Uterus (tissue), 4 donors: ENCODE measurements around the gene TANGO6. TPM values are rescaled to one million over a fixed set of nuclear protein-coding genes. Genes with fewer than 3 reads are reported as not detected.

ENCODE experiments used
- DNase-seq, 2 donors: peaks; one replicate each; pipeline ENCODE4 v3.0.0-alpha.2; 2019 to 2020
- H3K27ac ChIP-seq, 2 donors: fragments of 200-600 bp; sonication (generic); 1 replicate in 1 of 2; 2 replicates in 1 of 2; pipeline ENCODE4 v1.5.1; 2016 to 2018
- H3K27me3 ChIP-seq, 2 donors: fragments of 200-600 bp; sonication (generic); one replicate each; pipeline ENCODE4 v1.5.1; 2018 to 2019; ENCODE audit warnings: control low read depth in 1 of 2
- H3K36me3 ChIP-seq, 2 donors: fragments of 200-600 bp; sonication (generic); one replicate each; pipeline ENCODE4 v1.5.1; 2019; ENCODE audit warnings: control low read depth in 1 of 2
- H3K4me1 ChIP-seq, 2 donors: fragments of 200-600 bp; sonication (generic); one replicate each; pipeline ENCODE4 v1.5.1; 2018 to 2019; ENCODE audit warnings: control low read depth in 1 of 2
- H3K4me3 ChIP-seq, 2 donors: fragments of 200-600 bp; sonication (generic); 1 replicate in 1 of 2; 2 replicates in 1 of 2; pipeline ENCODE4 v1.5.1; 2018 to 2019; ENCODE audit warnings: mild to moderate bottlenecking in 1 of 2
- H3K9me3 ChIP-seq, 2 donors: fragments of 200-600 bp; sonication (generic); one replicate each; pipeline ENCODE4 v1.5.1; 2019; ENCODE audit warnings: control low read depth in 1 of 2
- POLR2A ChIP-seq, 2 donors: fragments of 450-650 bp; IDR thresholded peaks; one replicate each; pipeline ENCODE4 v1.6.1; 2016; ENCODE audit warnings: antibody characterized with exemption in 2 of 2, mild to moderate bottlenecking in 1 of 2, moderate library complexity in 1 of 2
- intact Hi-C: fragments of 100-400 bp; cut with DNase I; formaldehyde crosslinking; loops from one replicate; pipeline ENCODE4 v1.15.1; 2023; ENCODE audit warnings: low total_unique reads
- total RNA-seq, 4 donors: library from RNA; depleted of rRNA in 3 of 4; stranded (reverse); fragments of >200 nt in 3 of 4; gene quantifications; one replicate each; pipeline versions ENCODE4 v1.1.0 to v1.2.4, GENCODE V29; 2014 to 2023
- TF ChIP-seq, protein P1 (sequence below), 4 experiments: fragments of 200-600 bp in 2 of 4; fragments of 450-650 bp in 2 of 4; sonication (generic) in 2 of 4; IDR thresholded peaks; one replicate each; pipeline ENCODE4 v1.5.1; 2016 to 2019; ENCODE audit warnings: antibody characterized with exemption in 4 of 4, mild to moderate bottlenecking in 2 of 4, moderate library complexity in 1 of 4
- donor health status: DM: yes; HTN: yes; CAD: no.

The TANGO6 gene
- total RNA-seq, 4 donors from 2014 or later = 21.5 to 44.9 (median 37.5) TPM

DNA sequence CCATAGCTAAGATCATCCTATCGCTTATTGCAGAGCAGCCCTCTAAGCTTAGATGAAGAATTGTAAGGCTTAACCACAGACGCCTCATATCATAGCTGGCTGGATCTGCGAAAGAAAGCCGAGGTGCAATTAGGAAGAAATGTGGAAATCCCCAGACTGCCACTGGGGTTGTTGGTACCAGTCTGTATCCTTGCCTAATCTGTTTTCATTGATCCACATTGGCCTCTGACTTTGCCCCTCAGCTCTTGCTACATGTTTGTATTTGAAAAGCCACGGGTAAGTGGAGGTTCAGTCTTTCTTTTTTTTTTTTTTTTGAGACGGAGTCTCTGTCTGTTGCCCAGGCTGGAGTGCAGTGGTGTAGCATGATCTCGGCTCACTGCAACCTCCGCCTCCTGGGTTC is 48.9 kb downstream of the TANGO6 start:
- DNase-seq = no peak
- intact Hi-C loops = no loop called here
- H3K27me3 ChIP-seq = no peaks in the 10 kb centered on the region
- H3K4me1 ChIP-seq = no peaks in the 10 kb centered on the region
- H3K36me3 ChIP-seq = no peaks in the 10 kb centered on the region
- no peak for TF ChIP-seq POLR2A (IDR thresholded peaks at IDR 0.05)
- TF ChIP-seq, protein P1, sequence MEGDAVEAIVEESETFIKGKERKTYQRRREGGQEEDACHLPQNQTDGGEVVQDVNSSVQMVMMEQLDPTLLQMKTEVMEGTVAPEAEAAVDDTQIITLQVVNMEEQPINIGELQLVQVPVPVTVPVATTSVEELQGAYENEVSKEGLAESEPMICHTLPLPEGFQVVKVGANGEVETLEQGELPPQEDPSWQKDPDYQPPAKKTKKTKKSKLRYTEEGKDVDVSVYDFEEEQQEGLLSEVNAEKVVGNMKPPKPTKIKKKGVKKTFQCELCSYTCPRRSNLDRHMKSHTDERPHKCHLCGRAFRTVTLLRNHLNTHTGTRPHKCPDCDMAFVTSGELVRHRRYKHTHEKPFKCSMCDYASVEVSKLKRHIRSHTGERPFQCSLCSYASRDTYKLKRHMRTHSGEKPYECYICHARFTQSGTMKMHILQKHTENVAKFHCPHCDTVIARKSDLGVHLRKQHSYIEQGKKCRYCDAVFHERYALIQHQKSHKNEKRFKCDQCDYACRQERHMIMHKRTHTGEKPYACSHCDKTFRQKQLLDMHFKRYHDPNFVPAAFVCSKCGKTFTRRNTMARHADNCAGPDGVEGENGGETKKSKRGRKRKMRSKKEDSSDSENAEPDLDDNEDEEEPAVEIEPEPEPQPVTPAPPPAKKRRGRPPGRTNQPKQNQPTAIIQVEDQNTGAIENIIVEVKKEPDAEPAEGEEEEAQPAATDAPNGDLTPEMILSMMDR (IDR thresholded peaks at IDR 0.05) = no peak
- H3K9me3 ChIP-seq = no peaks in the 10 kb centered on the region
- H3K4me3 ChIP-seq = no peak overlapping the region
- H3K27ac ChIP-seq = no peak overlapping the region

DNA sequence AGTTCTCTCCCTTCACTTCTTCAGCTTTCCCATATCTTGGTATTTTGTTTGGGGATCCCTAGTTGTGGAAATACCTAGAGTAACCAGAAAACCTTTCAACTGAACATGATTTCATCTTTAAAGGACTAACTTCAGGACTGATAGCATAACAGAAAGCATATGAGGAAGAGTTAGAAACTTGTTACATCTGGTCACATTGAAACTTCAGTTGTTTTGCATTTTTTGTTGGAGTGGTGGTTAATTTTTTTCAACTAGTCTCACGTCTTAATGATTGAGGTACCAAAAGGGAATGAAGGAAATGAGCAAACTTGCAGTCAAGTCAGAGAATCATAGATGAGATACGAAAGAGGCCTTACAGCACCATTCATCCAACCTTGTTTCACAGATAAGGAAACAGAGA is 49.6 kb downstream of the TANGO6 start:
- H3K27me3 ChIP-seq = no peaks in the 10 kb centered on the region
- H3K27ac ChIP-seq = no peak overlapping the region
- TF ChIP-seq, protein P1 (IDR thresholded peaks at IDR 0.05) = no peak
- no peak for TF ChIP-seq POLR2A (IDR thresholded peaks at IDR 0.05)
- H3K4me1 ChIP-seq = no peaks in the 10 kb centered on the region
- DNase-seq = no peak
- H3K36me3 ChIP-seq = no peaks in the 10 kb centered on the region
- H3K4me3 ChIP-seq = no peak overlapping the region
- intact Hi-C loops = no loop called here
- no peaks in the 10 kb centered on the region for H3K9me3 ChIP-seq

DNA sequence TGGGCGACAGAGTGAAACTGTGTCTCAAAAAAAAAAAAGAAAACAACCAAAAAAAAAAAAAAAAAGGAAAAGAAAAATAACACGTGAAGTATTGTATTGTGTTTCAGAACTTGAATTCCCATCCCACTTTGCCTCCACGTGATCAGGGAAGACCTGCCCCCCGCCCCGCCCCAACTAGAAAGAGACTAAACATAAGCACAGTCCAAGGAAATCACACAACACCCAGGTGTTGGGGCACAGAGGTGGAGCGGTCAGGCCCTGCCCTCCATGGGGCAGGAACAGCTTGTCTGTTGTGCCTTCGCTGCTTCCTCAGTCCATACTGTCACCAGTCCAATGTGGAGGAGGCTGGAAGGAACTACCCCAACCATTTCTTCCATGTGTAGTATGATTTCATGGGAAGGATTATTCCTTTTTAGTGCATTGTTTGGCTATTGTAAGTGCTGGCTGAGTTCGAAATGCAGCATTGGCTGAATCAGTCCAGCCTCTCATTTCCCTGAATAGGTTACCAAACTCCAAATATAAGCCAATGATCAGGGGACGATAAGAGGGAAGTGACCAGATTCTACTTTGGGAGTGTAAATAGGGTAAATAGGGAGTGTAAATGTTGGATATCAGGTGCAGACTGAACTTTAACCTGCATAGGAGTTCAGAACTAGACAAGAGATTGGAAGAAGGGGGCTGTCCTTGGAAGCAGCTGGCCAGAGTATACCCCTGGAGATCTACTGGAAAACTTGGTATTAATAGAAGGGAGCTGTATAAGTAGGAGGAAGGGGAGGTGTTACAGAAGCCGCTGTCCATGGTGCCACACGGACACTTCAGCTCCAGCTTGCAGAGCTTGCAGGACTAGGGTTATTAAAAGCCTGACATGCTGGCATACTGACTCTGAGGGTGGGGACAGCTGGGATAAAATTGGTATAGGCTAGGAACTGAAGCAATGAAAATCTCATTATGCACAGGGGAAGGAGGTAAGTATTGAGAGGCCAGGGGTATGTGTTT is 50.7 kb downstream of the TANGO6 start:
- no peak overlapping the region for H3K27ac ChIP-seq
- H3K9me3 ChIP-seq = no peaks in the 10 kb centered on the region
- intact Hi-C loops = no loop called here
- H3K4me3 ChIP-seq = no peak overlapping the region
- no peaks in the 10 kb centered on the region for H3K4me1 ChIP-seq
- no peaks in the 10 kb centered on the region for H3K27me3 ChIP-seq
- H3K36me3 ChIP-seq = no peaks in the 10 kb centered on the region
- DNase-seq = no peak
- TF ChIP-seq POLR2A (IDR thresholded peaks at IDR 0.05) = no peak
- TF ChIP-seq, protein P1 (IDR thresholded peaks at IDR 0.05) = no peak

DNA sequence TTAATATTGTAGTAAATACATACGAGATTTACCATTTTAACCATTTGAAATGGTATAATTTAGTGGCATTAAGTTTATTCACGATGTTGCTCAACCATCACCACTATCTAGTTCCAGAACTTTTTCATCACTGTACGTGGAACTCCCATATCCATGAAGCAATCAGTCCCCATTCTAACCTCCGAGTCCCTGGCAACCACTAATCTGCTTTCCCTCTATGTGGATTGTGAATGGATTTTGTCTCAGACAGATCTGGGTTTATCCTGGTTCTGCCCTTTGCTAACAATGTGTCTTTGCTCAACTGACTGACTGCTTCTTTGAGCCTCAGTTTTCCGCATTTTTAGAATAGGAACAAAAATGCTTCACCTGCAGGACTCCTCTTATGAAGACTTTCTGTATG is 51.4 kb downstream of the TANGO6 start:
- H3K27ac ChIP-seq = no peak overlapping the region
- TF ChIP-seq, protein P1 (IDR thresholded peaks at IDR 0.05) = no peak
- no peak for TF ChIP-seq POLR2A (IDR thresholded peaks at IDR 0.05)
- no peak for DNase-seq
- H3K27me3 ChIP-seq = no peaks in the 10 kb centered on the region
- H3K36me3 ChIP-seq = no peaks in the 10 kb centered on the region
- H3K4me1 ChIP-seq = no peaks in the 10 kb centered on the region
- no peaks in the 10 kb centered on the region for H3K9me3 ChIP-seq
- intact Hi-C loops = no loop called here
- H3K4me3 ChIP-seq = no peak overlapping the region

DNA sequence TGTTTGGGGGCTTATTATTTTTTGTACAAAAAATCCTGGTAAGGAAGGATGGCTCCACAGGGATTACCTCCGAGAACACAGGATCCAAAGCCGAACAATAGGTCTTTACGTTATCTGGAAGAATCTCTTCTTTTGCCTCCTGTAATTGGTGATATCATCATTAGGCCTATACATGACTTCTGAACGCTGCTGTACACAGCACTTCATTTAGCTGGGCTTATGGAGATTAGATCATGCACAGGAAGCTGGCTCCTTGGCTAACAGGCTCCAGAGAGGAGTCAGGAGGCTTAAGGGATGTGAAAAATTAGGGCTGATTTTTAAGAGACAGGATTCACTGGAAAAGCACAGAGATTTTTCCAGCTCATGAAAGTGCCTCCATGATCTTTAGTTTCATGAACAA is 54.7 kb downstream of the TANGO6 start:
- intact Hi-C loops = no loop called here
- no peaks in the 10 kb centered on the region for H3K27me3 ChIP-seq
- no peak overlapping the region for H3K27ac ChIP-seq
- H3K4me1 ChIP-seq = no peaks in the 10 kb centered on the region
- TF ChIP-seq POLR2A (IDR thresholded peaks at IDR 0.05) = no peak
- TF ChIP-seq, protein P1 (IDR thresholded peaks at IDR 0.05) = no peak
- no peak for DNase-seq
- no peak overlapping the region for H3K4me3 ChIP-seq
- H3K9me3 ChIP-seq = no peaks in the 10 kb centered on the region
- H3K36me3 ChIP-seq = no peaks in the 10 kb centered on the region
